GM21447 (cell line): ENCODE results near the gene HDAC7.

ENCODE experiments used
- ATAC-seq: cut with Tn5 transposase; IDR thresholded peaks from one replicate; pipeline ENCODE4 v1.9.1; 2021; ENCODE audit not compliant: unreplicated experiment

Gene HDAC7

GRCh38 chr12:47733142-47733541 is 86.6 kb downstream of the HDAC7 start:
- no peak for ATAC-seq
